HG02642 (cell line): ENCODE data around the gene CBL.
"Not testable (repeated sequence)": the region's sequence is repeated elsewhere in the genome, so short reads cannot be mapped to it uniquely, and the experiment has no call there.

Source experiments
- ATAC-seq: cut with Tn5 transposase; IDR thresholded peaks from one replicate; pipeline ENCODE4 v1.9.1; 2021; ENCODE audit warnings: mild to moderate bottlenecking; ENCODE audit not compliant: unreplicated experiment, poor library complexity

The CBL gene

GRCh38 chr11:119181677-119182412 lies 24.3 kb upstream of the CBL start:
- ATAC-seq = no peak

GRCh38 chr11:119184399-119184798 lies 21.7 kb upstream of the CBL start:
- not testable (repeated sequence) for ATAC-seq

- ATAC-seq = no peak
These were observed 20.0 kb upstream of the CBL start for GRCh38 chr11:119185981-119186634.

- no peak for ATAC-seq
These were observed 18.8 kb upstream of the CBL start for GRCh38 chr11:119187123-119187892.

GRCh38 chr11:119188067-119188466 lies 18.1 kb upstream of the CBL start:
- ATAC-seq = no peak

- ATAC-seq = no peak
These were observed 17.3 kb upstream of the CBL start for GRCh38 chr11:119188887-119189286.

GRCh38 chr11:119189393-119189792 lies 16.7 kb upstream of the CBL start:
- ATAC-seq = no peak

GRCh38 chr11:119190531-119190930 lies 15.6 kb upstream of the CBL start:
- no peak for ATAC-seq

GRCh38 chr11:119191265-119191664 lies 14.9 kb upstream of the CBL start:
- ATAC-seq = not testable (repeated sequence)

- ATAC-seq = no peak
These were observed 14.0 kb upstream of the CBL start for GRCh38 chr11:119192111-119192510.

GRCh38 chr11:119193001-119193400 lies 13.1 kb upstream of the CBL start:
- ATAC-seq = no peak

GRCh38 chr11:119193626-119194025 lies 12.5 kb upstream of the CBL start:
- no peak for ATAC-seq

GRCh38 chr11:119194811-119195440 lies 11.2 kb upstream of the CBL start:
- no peak for ATAC-seq

- ATAC-seq = no peak
These were observed 10.5 kb upstream of the CBL start for GRCh38 chr11:119195680-119196079.

- no peak for ATAC-seq
These were observed 9.2 kb upstream of the CBL start for GRCh38 chr11:119196833-119197483.

GRCh38 chr11:119198925-119199324 lies 7.2 kb upstream of the CBL start:
- ATAC-seq = no peak

GRCh38 chr11:119201236-119201635 lies 4.9 kb upstream of the CBL start:
- not testable (repeated sequence) for ATAC-seq

GRCh38 chr11:119202554-119202953 lies 3.6 kb upstream of the CBL start:
- no peak for ATAC-seq

GRCh38 chr11:119204066-119204465 lies 2.1 kb upstream of the CBL start:
- ATAC-seq = no peak

- no peak for ATAC-seq
These were observed 1.1 kb upstream of the CBL start for GRCh38 chr11:119205080-119205479.
